ENCODE results near the gene HDHD2.
A peak's percentile ranks its signal among the peaks of the same experiment; 100 is the strongest.

HDHD2 gene

DNA sequence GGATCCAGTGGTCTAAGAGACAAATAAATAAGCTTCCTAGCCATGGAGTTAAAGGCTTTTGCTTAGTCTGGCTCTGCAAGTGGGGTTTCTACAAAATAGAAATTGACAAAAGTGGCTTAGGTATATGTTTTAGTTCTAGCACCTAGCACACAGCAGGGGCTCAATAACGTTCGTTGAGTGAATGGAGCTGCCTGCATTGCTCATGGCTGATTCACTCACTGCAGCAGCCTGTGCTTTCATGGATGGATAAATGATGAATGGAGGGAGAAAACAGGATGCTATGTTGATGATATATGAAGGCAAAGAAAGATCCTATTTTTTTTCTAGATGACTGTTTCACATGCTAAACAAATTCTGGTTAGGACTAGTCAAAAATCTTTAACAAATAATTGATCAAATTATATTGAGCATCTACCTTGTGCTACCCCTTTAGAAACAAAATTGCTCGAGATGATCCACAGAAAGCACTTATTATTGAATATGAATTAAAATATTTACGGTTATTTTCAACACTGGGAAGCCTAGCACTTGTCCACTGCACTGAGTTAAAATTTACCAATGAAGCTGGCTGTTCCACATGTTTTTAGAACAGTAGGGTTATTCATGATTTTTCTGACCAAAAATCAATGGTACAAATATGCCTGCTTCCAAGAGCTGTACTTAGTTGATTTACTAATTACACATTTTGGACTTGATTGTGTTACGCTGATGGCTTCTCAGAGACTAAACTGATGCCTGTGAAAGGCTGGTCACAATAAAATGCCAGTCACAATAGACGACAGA, 39.6 kb downstream of the HDHD2 start:
- Mint-ChIP-seq H3K4me3 (no peak overlapping the region), H3K36me3 (peaks cover 7% of the 10 kb centered on the region), H3K27me3 (no peaks in the 10 kb centered on the region), H3K4me1 (no peaks in the 10 kb centered on the region), H3K27ac (no peak overlapping the region), H3K9me3 (no peaks in the 10 kb centered on the region)

GRCh38 chr18:47109720-47110119, 40.6 kb downstream of the HDHD2 start:
- Mint-ChIP-seq H3K27me3 (no peaks in the 10 kb centered on the region), H3K4me1 (no peaks in the 10 kb centered on the region), H3K36me3 (peaks cover 7% of the 10 kb centered on the region), H3K27ac (peak overlapping the region; percentile 8), H3K9me3 (no peaks in the 10 kb centered on the region), H3K4me3 (no peak overlapping the region)

DNA sequence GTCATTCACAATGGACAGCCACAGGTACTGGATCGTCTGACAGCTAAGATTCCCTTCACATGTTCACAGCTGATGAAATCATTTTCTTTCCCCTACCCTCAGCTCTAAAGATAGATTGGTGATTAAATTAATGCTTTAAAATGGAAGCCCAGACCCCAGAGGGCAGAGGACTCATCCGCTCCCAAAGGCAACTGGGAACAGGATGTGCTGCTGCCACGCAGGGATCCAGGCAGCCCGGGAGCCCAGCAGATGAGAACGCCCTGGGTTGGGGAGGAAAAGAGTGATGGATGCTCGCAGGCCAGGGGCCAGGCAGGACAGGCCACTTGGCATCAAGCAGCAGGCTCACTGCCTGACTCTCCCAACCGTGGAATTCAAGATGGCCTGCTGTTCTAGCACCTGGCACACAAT, 41.3 kb downstream of the HDHD2 start:
- Mint-ChIP-seq H3K27me3 (no peaks in the 10 kb centered on the region), H3K9me3 (no peaks in the 10 kb centered on the region), H3K4me3 (no peak overlapping the region), H3K4me1 (no peaks in the 10 kb centered on the region), H3K36me3 (peaks cover 7% of the 10 kb centered on the region), H3K27ac (no peak overlapping the region)

GRCh38 chr18:47108373-47108772, 41.9 kb downstream of the HDHD2 start:
- H3K4me3 Mint-ChIP-seq, result no peak overlapping the region
- no peaks in the 10 kb centered on the region for H3K27me3 Mint-ChIP-seq
- no peaks in the 10 kb centered on the region for H3K4me1 Mint-ChIP-seq
- H3K27ac Mint-ChIP-seq, result no peak overlapping the region
- H3K9me3 Mint-ChIP-seq, result no peaks in the 10 kb centered on the region
- peaks cover 7% of the 10 kb centered on the region for H3K36me3 Mint-ChIP-seq

- peaks cover 5% of the 10 kb centered on the region for H3K36me3 Mint-ChIP-seq
- no peaks in the 10 kb centered on the region for H3K27me3 Mint-ChIP-seq
- no peaks in the 10 kb centered on the region for H3K9me3 Mint-ChIP-seq
- H3K4me3 Mint-ChIP-seq, result no peak overlapping the region
- no peak overlapping the region for H3K27ac Mint-ChIP-seq
- no peaks in the 10 kb centered on the region for H3K4me1 Mint-ChIP-seq
Measured at GRCh38 chr18:47100212-47100831, 50.0 kb downstream of the HDHD2 start.

GRCh38 chr18:47095810-47096209, 54.5 kb downstream of the HDHD2 start:
- Mint-ChIP-seq H3K4me1 (no peaks in the 10 kb centered on the region), H3K4me3 (no peak overlapping the region), H3K9me3 (no peaks in the 10 kb centered on the region), H3K27ac (no peak overlapping the region), H3K27me3 (no peaks in the 10 kb centered on the region), H3K36me3 (peaks cover 5% of the 10 kb centered on the region)

DNA sequence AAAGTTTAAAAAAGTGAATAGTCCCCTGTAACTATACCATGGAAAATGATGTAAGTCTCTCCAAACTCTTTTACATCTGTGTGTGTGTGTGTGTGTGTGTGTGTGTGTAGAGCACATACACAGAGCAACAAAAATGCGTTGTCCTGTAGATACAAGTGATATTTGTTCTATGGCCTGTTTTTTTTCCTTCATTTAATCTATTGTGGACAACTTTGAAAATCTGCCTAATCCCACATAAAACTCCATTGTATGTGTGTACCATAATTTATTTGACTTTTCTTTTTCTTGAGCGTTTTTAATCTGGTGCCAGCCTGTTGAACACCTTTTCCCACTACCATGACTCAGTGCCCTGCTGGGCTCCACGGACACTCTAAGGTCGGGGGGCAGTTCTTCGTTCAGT, 62.6 kb downstream of the HDHD2 start:
- H3K4me3 Mint-ChIP-seq, result no peak overlapping the region
- no peaks in the 10 kb centered on the region for H3K27me3 Mint-ChIP-seq
- no peak overlapping the region for H3K27ac Mint-ChIP-seq
- no peaks in the 10 kb centered on the region for H3K9me3 Mint-ChIP-seq
- H3K36me3 Mint-ChIP-seq, result peaks cover 7% of the 10 kb centered on the region
- H3K4me1 Mint-ChIP-seq, result no peaks in the 10 kb centered on the region

DNA sequence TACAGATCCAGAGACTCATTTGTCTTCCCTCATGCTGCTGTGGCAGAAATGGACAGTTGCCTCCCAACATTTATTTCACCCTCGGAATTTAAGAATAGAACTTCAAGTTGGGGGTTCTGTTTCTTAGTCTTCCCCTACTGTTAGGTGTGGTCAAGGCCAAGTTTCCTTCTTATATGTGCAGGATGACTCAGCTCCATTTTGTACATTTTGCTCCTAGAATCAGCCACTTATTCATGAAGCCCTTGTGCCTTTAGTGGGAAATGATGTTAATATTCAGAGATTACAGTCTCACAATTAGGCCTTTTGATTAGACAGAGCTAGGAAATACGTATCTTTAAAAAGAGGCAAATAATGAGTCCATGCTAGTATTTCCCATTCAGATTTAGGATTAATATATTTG, 68.7 kb downstream of the HDHD2 start:
- no peaks in the 10 kb centered on the region for H3K27me3 Mint-ChIP-seq
- H3K4me3 Mint-ChIP-seq, result no peak overlapping the region
- H3K9me3 Mint-ChIP-seq, result no peaks in the 10 kb centered on the region
- no peaks in the 10 kb centered on the region for H3K4me1 Mint-ChIP-seq
- no peak overlapping the region for H3K27ac Mint-ChIP-seq
- H3K36me3 Mint-ChIP-seq, result no peaks in the 10 kb centered on the region

DNA sequence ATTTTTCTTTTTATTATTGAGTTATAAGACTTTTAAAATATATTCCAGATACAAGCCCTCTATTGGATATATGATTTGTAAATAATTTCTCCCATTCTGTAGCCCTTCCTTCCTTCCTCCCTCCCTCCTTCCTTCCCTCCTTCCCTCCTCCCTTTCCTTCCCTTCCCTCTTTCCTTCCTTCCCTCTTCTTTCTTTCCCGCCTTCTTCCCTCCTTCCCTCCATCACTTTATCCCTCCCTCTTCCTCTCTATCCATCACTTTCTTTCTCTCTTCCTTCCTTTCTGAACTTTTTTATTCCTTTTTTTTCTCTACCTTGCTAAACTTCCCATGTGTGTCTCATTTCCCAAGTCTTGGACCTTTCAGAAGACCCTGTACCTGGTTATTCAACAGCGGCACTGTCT, 69.4 kb downstream of the HDHD2 start:
- Mint-ChIP-seq H3K27me3 (no peaks in the 10 kb centered on the region), H3K9me3 (no peaks in the 10 kb centered on the region), H3K4me3 (no peak overlapping the region), H3K4me1 (no peaks in the 10 kb centered on the region), H3K27ac (no peak overlapping the region), H3K36me3 (no peaks in the 10 kb centered on the region)

- no peaks in the 10 kb centered on the region for H3K36me3 Mint-ChIP-seq
- no peak overlapping the region for H3K27ac Mint-ChIP-seq
- no peaks in the 10 kb centered on the region for H3K4me1 Mint-ChIP-seq
- H3K9me3 Mint-ChIP-seq, result no peaks in the 10 kb centered on the region
- no peak overlapping the region for H3K4me3 Mint-ChIP-seq
- peaks cover 4% of the 10 kb centered on the region for H3K27me3 Mint-ChIP-seq
Measured at GRCh38 chr18:47077111-47077510, 73.2 kb downstream of the HDHD2 start.

- Mint-ChIP-seq H3K9me3 (no peaks in the 10 kb centered on the region), H3K27ac (no peak overlapping the region), H3K36me3 (no peaks in the 10 kb centered on the region), H3K27me3 (peaks cover 6% of the 10 kb centered on the region), H3K4me1 (no peaks in the 10 kb centered on the region), H3K4me3 (no peak overlapping the region)
Measured at GRCh38 chr18:47075098-47075883, 75.0 kb downstream of the HDHD2 start.

DNA sequence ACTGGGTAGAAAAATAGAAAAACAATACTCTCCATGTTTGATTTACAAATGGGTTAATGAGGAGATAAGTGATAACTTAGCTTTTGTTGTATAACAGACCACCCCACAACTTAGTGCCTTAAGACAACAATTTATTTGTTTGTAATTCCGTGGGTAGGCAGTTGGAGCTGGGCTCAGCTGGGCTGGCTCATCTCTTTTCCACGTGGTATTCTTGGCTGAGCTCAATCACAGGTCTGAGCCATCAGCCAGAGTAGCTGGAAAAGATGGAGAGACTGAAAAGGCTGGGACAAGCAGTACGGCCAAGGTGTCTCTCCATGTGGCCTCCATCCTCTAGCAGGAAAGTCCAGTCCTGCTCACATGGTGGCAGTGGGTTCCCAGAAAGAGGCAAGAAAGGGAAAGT, 82.7 kb downstream of the HDHD2 start:
- Mint-ChIP-seq H3K27ac (no peak overlapping the region), H3K4me3 (no peak overlapping the region), H3K36me3 (no peaks in the 10 kb centered on the region), H3K4me1 (no peaks in the 10 kb centered on the region), H3K9me3 (no peaks in the 10 kb centered on the region), H3K27me3 (peaks cover 6% of the 10 kb centered on the region)

GRCh38 chr18:47063096-47063495, 87.2 kb downstream of the HDHD2 start:
- Mint-ChIP-seq H3K27me3 (peaks cover 2% of the 10 kb centered on the region), H3K4me1 (no peaks in the 10 kb centered on the region), H3K4me3 (no peak overlapping the region), H3K27ac (no peak overlapping the region), H3K36me3 (no peaks in the 10 kb centered on the region), H3K9me3 (no peaks in the 10 kb centered on the region)

- Mint-ChIP-seq H3K27ac (no peak overlapping the region), H3K36me3 (no peaks in the 10 kb centered on the region), H3K9me3 (no peaks in the 10 kb centered on the region), H3K27me3 (peaks cover 2% of the 10 kb centered on the region), H3K4me3 (no peak overlapping the region), H3K4me1 (no peaks in the 10 kb centered on the region)
Measured at GRCh38 chr18:47062471-47062870, 87.8 kb downstream of the HDHD2 start.
